DOHH2 (cell line): ENCODE measurements around the gene DNAJA3.

ENCODE experiments used
- CTCF ChIP-seq: fragments of 200-600 bp; sonication (generic); IDR thresholded peaks from one replicate; pipeline ENCODE4 v1.5.1; 2014; ENCODE audit warnings: antibody characterized with exemption, mild to moderate bottlenecking, low read depth, low read length; ENCODE audit not compliant: poor library complexity, severe bottlenecking
- EZH2phosphoT487 ChIP-seq: fragments of 200-600 bp; sonication (generic); IDR thresholded peaks from 2 replicates; pipeline ENCODE4 v1.6.1; 2017; ENCODE audit warnings: borderline replicate concordance, mild to moderate bottlenecking, antibody characterized with exemption, low read length, moderate library complexity, mixed read lengths

DNA sequence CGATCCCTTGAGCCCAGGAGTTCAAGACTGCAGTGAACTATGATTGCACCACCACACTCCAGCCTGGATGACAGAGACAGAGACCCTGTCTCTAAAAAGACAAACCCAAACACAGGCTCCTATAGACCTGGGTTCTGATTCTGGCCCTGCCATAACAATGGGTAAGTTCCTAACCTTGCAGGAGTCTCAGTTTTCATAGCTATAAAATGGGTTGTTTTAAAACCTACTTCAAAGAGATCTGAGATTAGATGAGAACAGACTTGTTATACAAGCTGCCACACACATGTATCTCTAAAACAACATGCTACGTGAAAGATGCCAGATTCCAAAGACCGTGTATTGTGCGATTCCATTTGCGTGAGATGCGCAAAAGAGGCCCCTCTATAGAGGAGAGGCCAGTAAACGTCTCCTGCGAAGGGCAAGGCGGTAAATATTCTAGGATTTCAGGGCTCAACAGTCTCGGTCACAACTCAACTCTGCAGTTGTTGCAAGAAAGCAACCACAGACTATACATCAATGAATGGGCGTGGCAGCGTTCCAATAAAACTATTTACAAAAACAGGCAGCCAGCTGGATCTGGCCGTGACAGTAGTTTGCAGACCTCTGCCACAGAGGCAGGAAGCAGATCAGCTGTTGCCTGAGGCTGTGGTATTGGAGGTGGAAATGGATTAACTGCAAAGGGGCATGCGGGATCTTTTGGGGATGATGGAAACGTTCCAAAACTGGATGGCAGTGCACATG is 15.2 kb upstream of the DNAJA3 start:
- TF ChIP-seq CTCF = no peak
- no peak for TF ChIP-seq EZH2phosphoT487
